ENCODE results near the gene KIRREL3. TPM values are rescaled to one million over a fixed set of nuclear protein-coding genes. Genes with fewer than 3 reads are reported as not detected.

The KIRREL3 gene
- polyA plus RNA-seq, 1 experiment, result 2.3 TPM

DNA sequence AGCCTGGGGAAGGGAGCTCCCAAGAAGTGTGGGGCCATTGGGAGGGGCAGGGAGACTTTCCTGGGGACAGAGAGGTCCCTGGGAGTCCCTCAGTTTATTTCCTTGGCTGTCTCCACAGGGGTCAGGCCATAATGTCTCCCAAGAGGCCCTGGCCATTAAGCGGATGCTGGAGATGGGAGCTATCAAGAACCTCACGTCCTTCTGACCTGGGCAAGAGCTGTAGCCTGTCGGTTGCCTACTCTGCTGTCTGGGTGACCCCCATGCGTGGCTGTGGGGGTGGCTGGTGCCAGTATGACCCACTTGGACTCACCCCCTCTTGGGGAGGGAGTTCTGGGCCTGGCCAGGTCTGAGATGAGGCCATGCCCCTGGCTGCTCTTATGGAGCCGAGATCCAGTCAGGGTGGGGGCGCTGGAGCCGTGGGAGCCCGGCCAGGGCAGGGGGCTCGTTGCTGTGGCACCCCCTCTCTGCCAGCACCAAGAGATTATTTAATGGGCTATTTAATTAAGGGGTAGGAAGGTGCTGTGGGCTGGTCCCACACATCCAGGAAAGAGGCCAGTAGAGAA is 586.6 kb downstream of the KIRREL3 start:
- ChIA-PET POLR2A (no interaction called here), CTCF (no interaction called here)
- H3K9me3 ChIP-seq (ENCODE audit: control insufficient read depth, insufficient read depth, low read length), result no peaks in the 10 kb centered on the region; the same call in 1 of the 2 replicates
- H3K27ac ChIP-seq (ENCODE audit: low read depth, low read length), result no peak overlapping the region
- no peak overlapping the region for H3K4me3 ChIP-seq (ENCODE audit: low read depth, low read length)
- TF ChIP-seq, protein P1, sequence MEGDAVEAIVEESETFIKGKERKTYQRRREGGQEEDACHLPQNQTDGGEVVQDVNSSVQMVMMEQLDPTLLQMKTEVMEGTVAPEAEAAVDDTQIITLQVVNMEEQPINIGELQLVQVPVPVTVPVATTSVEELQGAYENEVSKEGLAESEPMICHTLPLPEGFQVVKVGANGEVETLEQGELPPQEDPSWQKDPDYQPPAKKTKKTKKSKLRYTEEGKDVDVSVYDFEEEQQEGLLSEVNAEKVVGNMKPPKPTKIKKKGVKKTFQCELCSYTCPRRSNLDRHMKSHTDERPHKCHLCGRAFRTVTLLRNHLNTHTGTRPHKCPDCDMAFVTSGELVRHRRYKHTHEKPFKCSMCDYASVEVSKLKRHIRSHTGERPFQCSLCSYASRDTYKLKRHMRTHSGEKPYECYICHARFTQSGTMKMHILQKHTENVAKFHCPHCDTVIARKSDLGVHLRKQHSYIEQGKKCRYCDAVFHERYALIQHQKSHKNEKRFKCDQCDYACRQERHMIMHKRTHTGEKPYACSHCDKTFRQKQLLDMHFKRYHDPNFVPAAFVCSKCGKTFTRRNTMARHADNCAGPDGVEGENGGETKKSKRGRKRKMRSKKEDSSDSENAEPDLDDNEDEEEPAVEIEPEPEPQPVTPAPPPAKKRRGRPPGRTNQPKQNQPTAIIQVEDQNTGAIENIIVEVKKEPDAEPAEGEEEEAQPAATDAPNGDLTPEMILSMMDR (IDR thresholded peaks at IDR 0.05; ENCODE audit: low read depth, low read length), result no peak
- DNase-seq (ENCODE audit: low read depth, low spot score), result no peak
- no peaks in the 10 kb centered on the region for H3K27me3 ChIP-seq (ENCODE audit: control insufficient read depth, insufficient read depth, low read length)

DNA sequence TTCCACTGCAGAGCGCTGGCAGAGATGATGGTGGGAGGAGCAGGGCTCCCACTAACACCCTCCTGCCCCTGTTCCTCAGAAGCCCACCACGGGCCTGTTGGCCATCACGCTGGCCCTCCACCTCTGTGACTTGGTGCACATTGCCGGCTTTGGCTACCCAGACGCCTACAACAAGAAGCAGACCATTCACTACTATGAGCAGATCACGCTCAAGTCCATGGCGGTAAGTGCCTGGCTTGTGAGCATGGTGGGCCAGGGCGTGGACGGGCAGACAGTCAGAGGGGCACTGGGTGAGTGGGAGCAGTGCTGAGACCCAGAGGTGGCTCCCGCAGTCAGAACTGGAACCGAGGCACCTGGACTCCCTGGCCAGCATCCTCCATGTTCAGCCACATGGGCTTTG is 587.1 kb downstream of the KIRREL3 start:
- Histone ChIP-seq H3K27ac (ENCODE audit: low read depth, low read length) (no peak overlapping the region), H3K4me3 (ENCODE audit: low read depth, low read length) (no peak overlapping the region), H3K9me3 (ENCODE audit: control insufficient read depth, insufficient read depth, low read length) (no peaks in the 10 kb centered on the region; the same call in 1 of the 2 replicates), H3K27me3 (ENCODE audit: control insufficient read depth, insufficient read depth, low read length) (no peaks in the 10 kb centered on the region)
- no peak for DNase-seq (ENCODE audit: low read depth, low spot score)
- ChIA-PET CTCF (no interaction called here), POLR2A (no interaction called here)
- TF ChIP-seq, protein P1 (IDR thresholded peaks at IDR 0.05; ENCODE audit: low read depth, low read length), result no peak

DNA sequence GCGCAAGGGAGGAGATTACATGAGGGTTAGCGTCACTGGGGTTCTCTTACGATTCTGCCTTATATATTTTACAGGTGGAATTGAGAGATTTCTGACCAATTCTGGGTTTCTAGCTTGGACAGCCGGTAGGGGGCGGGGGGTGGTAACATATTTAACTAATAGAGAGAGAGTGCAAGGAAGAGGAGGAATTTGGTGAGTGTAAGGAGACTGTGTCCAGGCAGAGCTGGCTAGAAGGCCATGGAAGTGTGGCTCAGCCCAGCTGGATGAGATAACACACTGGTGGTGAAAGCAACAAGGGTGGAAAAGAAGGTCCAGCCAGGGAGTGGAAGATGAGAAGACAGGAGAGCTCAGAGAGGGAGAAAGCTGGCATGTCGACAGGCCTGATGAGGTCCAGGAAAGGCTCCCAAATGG is 588.6 kb downstream of the KIRREL3 start:
- POLR2A ChIA-PET, result no interaction called here

DNA sequence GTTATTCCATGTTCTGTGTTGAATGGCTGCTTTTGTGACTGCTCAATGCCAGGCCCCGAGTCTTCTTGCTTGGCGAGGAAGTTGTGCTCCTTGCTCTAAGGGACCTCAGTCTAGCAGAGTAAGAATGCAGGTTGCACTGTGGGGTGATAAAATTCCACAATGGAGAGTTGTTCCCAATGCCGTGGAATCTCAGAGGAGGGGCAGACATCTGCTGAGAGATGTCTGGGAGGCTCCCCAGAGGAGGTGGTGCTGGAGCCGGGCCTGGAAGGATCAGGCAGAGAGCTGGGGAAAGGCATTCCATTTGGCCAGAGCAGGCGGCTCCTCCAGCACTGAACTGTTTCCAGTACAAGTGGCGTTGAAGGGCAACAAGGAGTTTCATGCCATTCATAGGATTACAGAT is 589.9 kb downstream of the KIRREL3 start:
- no peak for DNase-seq (ENCODE audit: low read depth, low spot score)
- Histone ChIP-seq H3K9me3 (ENCODE audit: control insufficient read depth, insufficient read depth, low read length) (no peaks in the 10 kb centered on the region; the same call in 1 of the 2 replicates), H3K27me3 (ENCODE audit: control insufficient read depth, insufficient read depth, low read length) (no peaks in the 10 kb centered on the region), H3K27ac (ENCODE audit: low read depth, low read length) (no peak overlapping the region), H3K4me3 (ENCODE audit: low read depth, low read length) (no peak overlapping the region)
- CTCF ChIA-PET, result no interaction called here
- POLR2A ChIA-PET, result no interaction called here
- TF ChIP-seq, protein P1 (IDR thresholded peaks at IDR 0.05; ENCODE audit: low read depth, low read length), result no peak

More for the DNA sequence above, 588.6 kb downstream of the KIRREL3 start:
- DNase-seq (ENCODE audit: low read depth, low spot score), result no peak
- H3K9me3 ChIP-seq (ENCODE audit: control insufficient read depth, insufficient read depth, low read length), result no peaks in the 10 kb centered on the region; the same call in 1 of the 2 replicates
- no peak overlapping the region for H3K4me3 ChIP-seq (ENCODE audit: low read depth, low read length)
- TF ChIP-seq, protein P1 (IDR thresholded peaks at IDR 0.05; ENCODE audit: low read depth, low read length), result peak; percentile 32
- CTCF ChIA-PET, result interaction anchor here (1.1 kb wide), 1 partner anchor 54 kb away, joined by 3 read pairs; no protein-coding TSS in a partner anchor
- no peaks in the 10 kb centered on the region for H3K27me3 ChIP-seq (ENCODE audit: control insufficient read depth, insufficient read depth, low read length)
- H3K27ac ChIP-seq (ENCODE audit: low read depth, low read length), result no peak overlapping the region

DNA sequence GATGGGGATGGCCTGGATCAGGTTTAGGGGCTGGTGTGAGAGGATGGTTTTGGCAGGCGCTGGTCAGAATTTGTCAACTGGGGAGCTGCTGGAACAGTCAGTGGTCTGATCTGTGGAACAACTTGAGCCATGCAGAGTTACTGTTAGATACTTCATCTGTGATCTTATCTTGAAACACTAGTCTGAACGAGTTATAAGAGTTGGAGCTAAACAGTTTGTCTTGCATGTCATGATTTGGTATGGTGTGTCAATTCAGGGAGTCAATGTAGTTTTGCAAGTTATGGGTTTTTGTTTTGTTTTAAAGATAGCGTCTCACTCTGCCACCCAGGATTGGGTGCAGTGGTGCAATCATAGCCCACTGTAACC is 591.0 kb downstream of the KIRREL3 start:
- DNase-seq (ENCODE audit: low read depth, low spot score), result no peak
- no peak overlapping the region for H3K27ac ChIP-seq (ENCODE audit: low read depth, low read length)
- no peaks in the 10 kb centered on the region for H3K27me3 ChIP-seq (ENCODE audit: control insufficient read depth, insufficient read depth, low read length)
- no peaks in the 10 kb centered on the region; the same call in 1 of the 2 replicates for H3K9me3 ChIP-seq (ENCODE audit: control insufficient read depth, insufficient read depth, low read length)
- TF ChIP-seq, protein P1 (IDR thresholded peaks at IDR 0.05; ENCODE audit: low read depth, low read length), result no peak
- H3K4me3 ChIP-seq (ENCODE audit: low read depth, low read length), result no peak overlapping the region
- ChIA-PET CTCF (no interaction called here), POLR2A (no interaction called here)
